HG02840 (cell line): ENCODE measurements around the gene TMPRSS5.
"Not testable (repeated sequence)": the region's sequence is repeated elsewhere in the genome, so short reads cannot be mapped to it uniquely, and the experiment has no call there.

Experiments
- ATAC-seq: cut with Tn5 transposase; IDR thresholded peaks from one replicate; pipeline ENCODE4 v1.9.1; 2021; ENCODE audit warnings: mild to moderate bottlenecking, moderate library complexity, moderate number of reproducible peaks; ENCODE audit not compliant: unreplicated experiment, low FRiP score

TMPRSS5 gene

DNA sequence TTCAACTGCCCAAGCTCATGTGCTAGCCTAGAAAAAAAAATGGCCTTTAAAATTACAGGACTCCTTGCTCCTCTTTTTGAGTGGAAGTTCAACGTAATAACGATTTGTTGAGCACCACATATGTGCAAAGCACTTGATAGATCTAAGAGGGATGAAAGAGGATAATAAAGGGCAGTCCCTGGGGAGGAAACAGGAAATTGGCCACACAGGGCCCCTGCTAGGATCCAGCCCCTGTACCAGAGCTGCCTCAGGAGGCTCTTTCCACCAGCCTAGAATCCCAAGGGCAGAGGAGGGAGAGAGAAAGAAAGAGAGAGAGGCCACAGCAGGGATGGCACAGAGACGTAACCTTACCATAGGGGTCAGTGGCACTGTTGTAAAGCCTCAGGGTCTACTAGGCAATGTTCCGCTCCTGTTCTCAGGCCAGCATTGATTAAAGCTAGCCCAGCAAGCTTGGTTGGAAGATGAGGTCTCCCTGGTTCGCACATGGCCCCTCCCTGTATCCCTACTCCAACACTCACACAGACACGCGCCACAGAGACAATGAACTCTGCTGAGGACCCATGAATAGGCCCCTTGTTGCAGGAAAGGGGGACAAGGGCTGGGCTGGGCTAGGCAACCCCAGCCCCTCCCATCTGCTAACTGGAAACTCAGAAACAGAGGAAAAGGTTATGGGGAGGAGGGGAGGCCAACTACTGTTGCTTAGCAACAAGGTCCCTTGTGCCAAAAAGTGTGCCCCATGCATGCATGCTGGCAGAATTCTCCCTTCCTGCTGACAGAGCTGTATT, at the start of gene TMPRSS5:
Gene TMPRSS5 (minus strand): TSS at position 438 of the 785 bp plus-strand sequence. CDS start 84 bp downstream, at position 354.
- no peak for ATAC-seq

DNA sequence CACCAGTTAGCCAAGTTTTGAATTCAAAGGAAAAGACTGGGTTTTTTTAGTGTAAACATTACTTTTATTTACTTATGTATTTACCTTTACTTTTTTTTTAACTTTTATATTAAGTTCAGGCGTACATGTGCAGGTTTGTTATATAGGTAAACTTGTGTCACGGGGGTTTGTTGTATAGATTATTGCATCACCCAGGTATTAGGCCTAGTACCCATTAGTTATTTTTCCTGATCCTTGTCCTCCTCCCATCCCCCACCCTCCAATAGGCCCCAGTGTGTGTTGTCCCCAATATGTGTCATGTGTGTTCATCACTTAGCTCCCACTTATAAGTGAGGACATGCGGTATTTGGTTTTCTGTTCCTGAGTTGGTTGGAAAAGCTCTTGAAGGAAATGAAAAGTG, 46.8 kb upstream of the TMPRSS5 start:
- no peak for ATAC-seq

DNA sequence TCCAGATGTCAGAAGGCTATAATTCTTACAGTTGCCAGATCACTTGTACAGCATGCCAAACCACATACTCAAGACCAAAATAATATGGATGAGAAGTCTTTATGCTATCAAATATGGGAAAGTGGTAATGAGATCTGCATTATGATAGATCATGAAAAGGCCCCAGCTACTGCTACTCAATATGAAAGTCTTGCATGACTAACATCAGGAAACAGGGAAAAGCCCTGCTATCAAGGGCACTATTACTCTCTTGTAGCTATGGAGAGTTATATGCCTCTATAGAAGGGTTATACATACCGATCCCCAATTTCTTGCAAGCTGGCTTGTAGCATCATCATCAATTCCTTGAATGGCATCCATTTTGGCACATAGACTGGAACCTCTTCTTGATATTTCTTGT, 30.2 kb upstream of the TMPRSS5 start:
- ATAC-seq = no peak

DNA sequence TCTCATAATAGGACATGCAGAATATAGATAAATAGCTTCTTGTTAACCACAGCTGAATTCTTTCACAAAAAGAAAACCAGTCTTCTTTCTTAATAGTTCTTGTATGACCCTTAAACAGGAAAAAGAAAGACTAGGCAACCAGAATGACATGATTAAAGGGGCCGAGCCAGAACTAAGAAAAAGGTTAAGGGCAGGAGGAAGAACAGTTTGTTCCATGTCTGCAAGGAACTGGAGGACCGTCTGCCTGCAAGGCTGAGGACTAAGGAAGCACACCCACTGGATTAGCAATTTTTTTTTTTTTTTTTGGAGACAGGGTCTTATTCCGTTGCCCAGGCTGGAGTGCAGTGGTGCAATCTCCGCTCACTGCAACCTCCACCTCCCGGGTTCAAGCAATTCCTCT, 26.0 kb upstream of the TMPRSS5 start:
- ATAC-seq = no peak

DNA sequence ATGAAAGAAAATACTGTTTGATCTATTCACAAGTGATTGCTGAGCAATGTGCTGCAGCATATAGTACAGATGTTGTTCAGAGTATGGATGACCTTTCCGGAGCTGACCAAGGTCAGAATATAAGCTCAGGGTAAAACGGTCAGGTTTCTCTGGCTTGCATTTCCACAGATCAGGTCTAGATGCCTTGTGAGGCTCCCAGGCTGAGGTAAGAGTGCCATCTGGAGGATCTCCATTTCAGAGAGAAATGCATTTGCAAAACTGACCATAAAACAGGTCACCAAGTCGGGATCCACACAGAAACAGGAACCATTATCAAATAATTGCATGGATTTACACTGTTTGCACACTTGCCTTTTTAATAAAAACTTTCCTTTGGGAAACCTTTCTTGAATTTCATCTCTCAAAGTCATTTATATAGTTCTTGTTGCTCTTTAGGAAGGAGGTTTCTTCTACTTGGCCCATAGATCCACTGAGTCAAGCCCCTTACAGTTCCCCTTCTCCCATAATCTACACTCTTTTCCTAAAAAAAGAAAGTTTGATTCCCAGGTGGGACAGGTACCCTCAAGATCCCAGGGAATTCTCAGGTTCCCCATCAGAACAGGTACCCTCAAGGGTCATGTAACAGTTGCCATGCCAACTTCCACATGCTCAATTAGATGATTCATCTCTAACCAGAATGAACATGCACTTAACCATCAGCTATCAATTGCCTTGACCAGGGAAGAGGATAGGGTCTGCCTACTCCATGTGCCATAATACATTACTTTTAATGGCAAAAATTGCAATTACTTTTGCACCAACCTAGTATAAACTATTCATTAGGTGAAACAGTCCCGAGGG, 25.0 kb upstream of the TMPRSS5 start:
- no peak for ATAC-seq

DNA sequence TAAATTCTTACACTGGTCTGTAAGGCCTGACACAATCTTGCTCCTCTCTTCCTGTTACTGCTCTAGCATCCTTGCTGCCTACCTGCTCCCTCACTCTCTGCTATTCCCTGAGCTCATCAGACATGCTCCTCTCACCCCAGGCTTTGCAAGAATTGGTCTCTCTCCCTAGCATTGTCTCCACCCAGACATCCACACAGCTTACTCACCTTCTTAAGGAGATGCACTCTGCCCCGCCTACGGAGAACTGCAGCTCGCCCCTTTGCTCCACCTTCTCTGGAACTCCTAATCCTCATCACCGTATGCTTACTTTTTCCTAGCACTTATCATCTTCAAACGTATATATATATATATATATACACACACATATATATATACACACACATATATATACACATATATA, 23.3 kb upstream of the TMPRSS5 start:
- no peak for ATAC-seq

DNA sequence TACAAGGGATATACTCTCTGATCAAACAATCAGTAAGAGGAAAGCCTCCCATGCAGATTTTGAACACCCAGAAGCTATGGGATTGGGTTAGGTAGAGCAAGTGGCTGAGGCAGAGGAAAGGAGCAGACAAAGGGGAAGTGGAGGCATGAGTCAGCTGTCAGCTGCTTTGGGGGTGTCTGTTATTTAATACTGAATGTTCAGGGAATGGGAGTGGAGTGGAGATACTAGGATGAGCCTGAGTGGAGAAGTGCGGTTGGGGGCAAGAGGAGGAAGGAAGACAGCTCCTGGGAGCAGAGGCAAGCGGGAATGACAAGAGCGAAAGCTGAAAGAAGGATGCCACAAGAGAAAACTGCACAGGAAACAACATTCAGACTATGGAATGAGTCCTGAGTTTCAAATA, 22.7 kb upstream of the TMPRSS5 start:
- ATAC-seq = no peak

DNA sequence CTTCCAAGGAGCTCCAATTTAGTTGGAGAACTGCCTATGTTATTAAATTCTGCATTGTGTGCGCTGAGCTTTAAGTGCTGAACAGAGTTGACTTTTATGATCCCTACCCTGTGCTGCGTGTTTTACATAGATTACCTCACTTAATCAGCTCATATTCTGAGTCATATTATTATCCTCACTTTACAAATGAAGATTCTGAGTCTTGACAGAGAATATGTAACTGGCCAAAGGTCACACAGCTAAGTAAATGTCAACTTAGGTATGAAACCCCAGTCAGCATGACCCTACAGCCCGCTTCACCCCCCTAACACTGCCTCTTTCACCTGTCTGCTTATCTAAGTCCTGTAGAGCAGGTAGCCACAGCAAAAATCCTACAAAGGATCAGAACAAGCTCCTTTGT, 19.8 kb upstream of the TMPRSS5 start:
- ATAC-seq = no peak

DNA sequence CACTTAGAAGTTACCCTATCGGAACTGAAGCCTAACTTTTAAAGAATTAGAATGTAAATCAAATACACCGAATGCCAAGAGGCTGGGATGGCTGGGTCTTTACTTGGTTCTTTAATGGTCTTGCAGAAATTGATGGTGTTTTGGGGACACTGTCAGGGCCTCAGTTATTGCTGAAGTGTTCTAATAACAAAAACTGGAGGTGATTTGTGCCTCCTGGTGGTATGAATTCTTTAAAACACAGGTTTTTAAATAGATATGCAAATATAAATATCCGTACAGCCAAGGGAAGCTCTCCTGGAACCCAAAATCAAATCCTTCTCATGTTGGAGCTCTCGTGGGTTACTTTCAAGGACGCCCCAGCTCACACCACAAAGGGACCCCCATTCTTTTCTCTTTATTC, 19.3 kb upstream of the TMPRSS5 start:
- ATAC-seq = no peak

DNA sequence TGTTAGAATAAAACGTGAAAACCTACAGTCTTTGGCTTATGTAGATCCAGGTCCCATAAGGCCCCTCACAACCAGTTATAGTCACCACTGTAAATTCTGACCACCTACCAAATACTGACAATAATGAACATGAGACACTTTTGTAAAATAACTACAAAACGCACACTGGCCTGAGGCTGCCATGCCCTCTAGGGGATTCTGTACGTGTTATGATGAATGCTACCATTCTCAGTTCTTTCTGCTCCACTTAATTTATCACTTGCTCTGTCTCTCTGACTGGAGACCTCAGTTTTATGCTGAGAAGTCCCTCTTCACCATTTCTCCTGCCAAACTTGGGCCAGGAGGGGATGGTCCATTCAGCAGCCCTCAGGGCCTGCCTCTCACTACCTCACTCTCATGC, 18.7 kb upstream of the TMPRSS5 start:
- ATAC-seq = no peak

DNA sequence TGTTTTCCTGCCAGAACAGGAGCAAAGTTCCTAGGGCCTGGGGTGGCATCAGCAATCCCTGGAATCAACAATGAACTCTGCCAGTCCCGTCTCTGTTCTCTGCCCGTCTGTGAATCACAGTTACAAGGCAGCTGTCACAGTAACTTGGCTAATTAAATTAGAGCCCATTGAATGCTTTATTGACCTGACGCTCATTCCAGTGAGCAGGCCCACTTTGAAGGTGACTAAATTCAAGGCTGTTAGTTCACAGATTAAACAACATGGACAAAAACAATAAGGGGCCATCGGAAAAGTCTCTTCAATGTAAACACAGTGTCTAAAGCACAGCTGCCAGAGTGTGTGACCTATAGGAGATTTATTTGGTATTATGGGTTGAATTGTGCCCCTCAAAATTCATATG, 17.7 kb upstream of the TMPRSS5 start:
- ATAC-seq = no peak

DNA sequence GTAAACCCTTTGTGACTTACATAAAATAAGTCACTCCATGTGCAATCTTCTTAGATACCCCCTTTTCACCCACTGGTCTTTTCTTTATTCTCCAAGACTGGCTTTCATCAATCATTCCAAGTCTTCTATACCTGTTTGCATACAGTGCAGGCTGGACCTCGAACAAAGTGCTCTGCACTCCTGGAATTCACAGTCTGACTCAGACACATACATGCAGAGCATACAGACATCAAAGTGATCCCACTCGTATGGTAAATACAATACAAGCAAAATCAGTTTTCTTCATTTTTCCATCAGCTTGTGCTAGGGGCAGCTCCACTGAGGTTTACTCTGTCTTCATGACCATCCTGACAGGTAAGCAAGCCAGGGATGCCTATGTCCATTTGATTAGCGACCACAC, 16.8 kb upstream of the TMPRSS5 start:
- ATAC-seq = no peak

DNA sequence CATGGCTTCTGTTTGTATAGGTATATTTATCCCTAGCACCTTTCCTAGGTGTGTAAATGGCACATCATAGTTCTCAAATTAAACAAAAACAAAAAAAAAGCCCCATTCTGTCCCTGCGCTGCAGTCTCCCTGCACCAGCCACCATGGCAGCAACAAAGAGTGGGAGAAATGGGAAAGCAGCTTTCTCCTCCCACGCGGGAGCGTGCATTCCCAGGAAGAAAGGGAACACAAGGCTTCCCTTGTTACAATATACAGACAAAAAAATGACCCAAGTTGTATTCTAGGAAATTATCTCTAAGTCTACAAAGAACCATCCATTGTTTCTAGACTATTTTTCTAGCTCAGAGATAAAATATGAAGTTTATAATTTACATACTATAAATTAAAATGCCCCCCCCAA, 16.1 kb upstream of the TMPRSS5 start:
- no peak for ATAC-seq

DNA sequence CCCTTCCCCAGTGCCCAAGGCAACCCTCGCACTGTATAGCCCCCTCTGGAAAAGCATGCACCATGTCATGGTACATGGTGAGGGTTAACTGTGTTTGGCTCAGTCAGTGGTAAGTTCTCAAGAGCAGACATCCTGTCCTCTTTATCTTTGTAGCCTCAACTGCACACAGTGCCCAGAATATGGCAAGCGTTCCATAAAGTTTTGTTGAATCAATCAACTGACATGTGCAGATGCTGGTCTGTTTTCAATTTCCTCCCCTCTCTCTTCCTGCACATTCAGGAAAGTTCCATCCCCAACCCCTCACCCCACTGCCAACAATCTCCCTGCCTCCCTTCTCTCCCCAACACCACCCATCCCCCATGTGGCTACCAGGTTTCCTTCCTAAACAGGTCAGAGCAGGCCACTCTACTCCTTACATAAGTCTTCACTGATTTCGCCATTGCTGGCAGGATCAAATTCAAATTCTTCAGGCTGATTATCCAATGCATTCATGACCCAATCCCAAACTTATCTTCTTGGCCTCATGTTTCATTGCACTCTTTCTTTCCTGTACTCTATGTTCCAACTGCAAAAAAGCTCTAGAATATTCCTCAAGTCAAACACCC, 15.5 kb upstream of the TMPRSS5 start:
- ATAC-seq = no peak

DNA sequence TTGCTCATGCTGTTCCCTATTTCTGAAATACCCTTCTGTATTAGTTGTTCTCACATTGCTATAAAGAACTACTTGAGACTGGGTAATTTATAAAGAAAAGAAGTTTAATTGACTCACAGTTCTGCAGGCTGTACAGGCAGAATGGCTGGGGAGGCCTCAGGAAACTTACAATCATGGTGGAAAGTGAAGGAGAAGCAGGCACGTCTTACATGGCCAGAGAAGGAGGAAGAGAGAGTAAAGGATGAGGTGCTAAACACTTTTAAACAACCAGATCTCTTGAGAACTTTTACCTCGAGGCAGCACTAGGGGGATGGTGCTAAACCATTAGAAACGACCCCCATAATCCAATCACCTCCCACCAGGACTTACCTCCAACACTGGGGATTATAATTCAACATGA, 14.4 kb upstream of the TMPRSS5 start:
- ATAC-seq = not testable (repeated sequence)

DNA sequence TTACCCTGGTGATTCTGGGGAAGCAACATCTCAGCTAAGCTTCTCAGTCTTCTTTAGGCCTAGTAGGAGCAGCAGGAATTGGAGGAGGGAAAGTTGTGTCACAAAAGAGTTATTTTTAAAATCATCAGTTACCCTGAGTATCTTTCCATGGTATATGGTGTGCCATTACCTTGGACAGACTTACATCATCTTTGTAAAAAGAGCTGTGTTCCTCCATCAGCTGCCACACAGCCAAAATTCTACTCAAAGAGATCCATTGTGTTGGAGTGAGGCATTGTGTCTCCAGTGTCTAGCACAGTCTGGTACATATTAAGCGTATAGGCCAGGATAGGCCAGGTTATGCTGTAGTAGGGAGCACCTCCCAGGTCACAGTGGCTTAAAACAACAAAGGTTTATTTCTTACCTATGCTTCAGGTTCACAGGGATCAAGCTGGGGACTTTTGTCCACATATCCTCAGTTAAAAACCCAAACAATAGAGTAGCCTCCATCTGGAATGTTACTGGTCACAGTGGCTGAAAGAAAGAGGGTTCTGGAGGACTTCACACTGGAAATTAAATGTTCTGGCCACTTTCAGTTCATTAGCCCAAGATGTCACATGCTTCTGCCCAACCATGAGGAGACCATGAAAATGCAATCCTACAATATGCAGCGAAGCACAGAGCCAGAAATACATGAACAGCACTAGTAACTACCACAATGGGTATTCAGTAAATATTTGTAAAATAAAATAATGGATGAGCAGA, 9.9 kb upstream of the TMPRSS5 start:
- ATAC-seq = no peak

DNA sequence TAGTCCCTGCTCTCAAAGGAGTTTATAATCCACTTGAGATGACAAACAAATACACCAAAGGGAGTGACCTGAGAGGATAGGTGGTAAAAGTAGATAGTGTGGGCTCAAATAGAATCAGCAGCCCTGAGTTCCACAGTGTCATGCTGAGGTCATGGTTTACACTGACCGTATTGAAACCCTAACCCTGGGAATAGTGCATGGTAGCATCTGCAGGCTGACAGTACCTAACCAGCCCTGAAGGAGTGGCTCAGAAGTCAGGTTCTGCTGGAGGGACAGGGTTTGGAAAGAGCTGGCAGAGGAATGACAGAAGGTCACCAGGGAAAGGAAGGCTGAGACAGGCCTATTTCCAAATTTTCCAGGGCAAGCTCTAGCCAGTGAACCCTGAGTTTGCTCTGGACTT, 9.2 kb upstream of the TMPRSS5 start:
- no peak for ATAC-seq

DNA sequence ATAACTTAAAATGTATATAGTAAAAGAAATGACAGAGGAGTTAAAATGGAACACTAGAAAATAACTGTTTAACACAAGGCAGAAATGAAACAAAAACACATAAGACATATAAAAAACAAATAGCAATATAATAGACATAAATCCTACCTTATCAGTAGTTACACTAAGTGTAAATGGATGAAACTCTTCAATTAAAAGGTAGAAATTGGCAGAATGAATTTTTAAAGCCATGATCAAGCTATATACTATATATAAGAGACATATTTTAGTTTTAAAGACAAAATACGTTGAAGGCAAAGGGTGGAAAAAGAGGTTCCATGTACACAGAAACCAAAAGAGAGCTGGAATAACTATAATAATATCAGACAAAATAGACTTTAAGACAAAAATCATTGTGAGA, 4.9 kb upstream of the TMPRSS5 start:
- no peak for ATAC-seq

DNA sequence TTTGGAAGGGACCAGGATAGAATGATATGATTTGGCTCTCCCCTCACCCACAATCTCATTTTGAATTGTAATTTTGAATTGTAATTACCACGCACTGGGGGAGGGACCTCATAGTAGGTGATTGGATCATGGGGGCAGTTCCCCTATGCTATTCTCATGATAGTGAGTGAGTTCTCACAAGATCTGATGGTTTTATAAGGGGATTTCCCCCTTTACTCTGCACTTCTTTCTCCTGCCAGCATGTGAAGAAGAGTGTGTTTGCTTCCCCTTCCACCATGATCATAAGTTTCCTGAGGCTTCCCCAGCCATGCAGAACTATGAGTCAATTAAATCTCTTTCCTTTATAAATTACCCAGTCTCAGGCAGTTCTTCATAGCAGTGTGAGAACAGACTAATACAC, 2.6 kb downstream of the TMPRSS5 start:
- ATAC-seq = not testable (repeated sequence)

DNA sequence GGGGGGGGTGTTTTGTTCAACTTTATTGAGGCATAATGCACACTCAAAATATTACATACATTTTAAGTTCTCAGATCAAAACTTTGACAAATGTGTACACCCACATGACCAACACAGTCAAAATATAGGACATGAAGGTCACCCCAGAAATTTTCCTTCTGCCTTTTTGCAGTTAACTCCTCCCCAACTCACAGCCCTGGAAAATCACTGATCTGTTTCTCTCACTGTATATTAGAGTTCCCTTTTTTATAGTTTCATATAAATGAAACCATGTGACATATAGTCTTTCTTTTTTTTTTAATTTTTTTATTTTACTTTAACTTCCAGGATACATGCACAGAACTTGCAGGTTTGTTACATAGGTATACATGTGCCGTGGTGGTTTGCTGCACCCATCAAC, 4.6 kb downstream of the TMPRSS5 start:
- ATAC-seq = no peak

DNA sequence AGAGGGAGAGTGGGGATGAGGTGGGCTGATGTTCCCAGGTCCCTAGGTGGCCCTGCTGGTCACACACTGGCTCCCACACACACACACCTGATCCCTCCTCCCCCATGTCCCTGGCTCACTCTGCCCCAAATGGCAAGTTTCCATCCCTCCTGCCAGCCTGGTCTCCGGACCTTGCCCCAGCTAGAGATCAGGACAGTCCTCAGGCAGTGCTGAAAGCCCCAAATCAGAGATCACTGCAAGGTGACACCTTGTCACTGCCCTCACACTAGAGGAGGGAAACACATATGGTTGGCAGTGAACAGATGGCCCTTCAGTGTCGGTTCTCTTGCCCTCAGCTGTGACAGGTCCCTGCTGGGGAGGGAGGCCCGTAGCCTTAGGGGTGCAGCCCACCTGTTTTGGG, 7.6 kb downstream of the TMPRSS5 start:
- ATAC-seq = no peak
